Epithelial cell of esophagus (primary cell): ENCODE data around the gene FOXD1.

Source experiments
- DNase-seq: peaks from one replicate; pipeline ENCODE4 v3.0.0; 2010; ENCODE audit warnings: low read depth
- H3K4me3 ChIP-seq: 2 replicates; pipeline ENCODE4 v1.5.1; 2011; ENCODE audit warnings: mild to moderate bottlenecking, low read length, control low read depth
- TF ChIP-seq, protein P1 (sequence below): IDR thresholded peaks from 2 replicates; pipeline ENCODE4 v1.5.1; 2011; ENCODE audit warnings: low read depth, mild to moderate bottlenecking, low read length, control low read depth, inconsistent platforms; ENCODE audit not compliant: insufficient read depth; ENCODE audit errors: missing control alignments

FOXD1 gene

DNA sequence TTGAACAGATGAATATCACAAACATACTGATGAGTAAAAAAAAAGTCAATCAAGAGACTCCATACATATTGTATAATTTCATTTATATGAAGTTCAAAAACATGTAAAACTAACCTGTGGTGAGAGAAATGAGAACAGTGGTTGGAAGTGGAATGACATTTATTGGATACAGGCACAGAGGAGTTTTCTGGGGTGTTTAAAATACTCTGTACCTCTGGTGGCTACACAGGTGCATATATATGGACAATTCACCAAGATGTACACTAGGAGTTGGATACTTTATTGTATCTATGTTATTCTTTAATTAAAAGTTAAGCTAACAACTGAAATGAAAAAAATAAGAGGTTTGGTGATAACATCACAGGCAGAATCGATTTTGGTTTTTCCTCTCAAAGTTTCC is 14.1 kb downstream of the FOXD1 start:
- TF ChIP-seq, protein P1, sequence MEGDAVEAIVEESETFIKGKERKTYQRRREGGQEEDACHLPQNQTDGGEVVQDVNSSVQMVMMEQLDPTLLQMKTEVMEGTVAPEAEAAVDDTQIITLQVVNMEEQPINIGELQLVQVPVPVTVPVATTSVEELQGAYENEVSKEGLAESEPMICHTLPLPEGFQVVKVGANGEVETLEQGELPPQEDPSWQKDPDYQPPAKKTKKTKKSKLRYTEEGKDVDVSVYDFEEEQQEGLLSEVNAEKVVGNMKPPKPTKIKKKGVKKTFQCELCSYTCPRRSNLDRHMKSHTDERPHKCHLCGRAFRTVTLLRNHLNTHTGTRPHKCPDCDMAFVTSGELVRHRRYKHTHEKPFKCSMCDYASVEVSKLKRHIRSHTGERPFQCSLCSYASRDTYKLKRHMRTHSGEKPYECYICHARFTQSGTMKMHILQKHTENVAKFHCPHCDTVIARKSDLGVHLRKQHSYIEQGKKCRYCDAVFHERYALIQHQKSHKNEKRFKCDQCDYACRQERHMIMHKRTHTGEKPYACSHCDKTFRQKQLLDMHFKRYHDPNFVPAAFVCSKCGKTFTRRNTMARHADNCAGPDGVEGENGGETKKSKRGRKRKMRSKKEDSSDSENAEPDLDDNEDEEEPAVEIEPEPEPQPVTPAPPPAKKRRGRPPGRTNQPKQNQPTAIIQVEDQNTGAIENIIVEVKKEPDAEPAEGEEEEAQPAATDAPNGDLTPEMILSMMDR: peak; percentile 9
- DNase-seq: no peak
- H3K4me3 ChIP-seq: no peak overlapping the region

DNA sequence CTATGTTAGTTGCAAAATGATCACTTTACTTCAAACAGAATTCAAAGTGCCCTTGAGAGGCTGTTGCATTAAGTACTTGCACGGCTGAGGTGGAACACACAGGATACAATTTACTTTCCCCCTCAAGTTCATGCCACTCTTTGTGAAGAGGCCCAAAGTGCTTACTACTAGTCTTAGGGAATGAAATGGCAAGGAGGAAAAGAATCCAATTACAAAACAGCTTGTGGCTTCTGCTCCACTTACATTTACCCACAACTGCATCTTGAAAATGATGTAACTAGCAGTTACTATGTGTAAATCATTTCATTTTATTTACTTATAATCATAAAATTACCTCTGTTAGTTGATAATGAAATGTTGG is 14.6 kb downstream of the FOXD1 start:
- no peak overlapping the region for H3K4me3 ChIP-seq
- no peak for DNase-seq
- TF ChIP-seq, protein P1: no peak

DNA sequence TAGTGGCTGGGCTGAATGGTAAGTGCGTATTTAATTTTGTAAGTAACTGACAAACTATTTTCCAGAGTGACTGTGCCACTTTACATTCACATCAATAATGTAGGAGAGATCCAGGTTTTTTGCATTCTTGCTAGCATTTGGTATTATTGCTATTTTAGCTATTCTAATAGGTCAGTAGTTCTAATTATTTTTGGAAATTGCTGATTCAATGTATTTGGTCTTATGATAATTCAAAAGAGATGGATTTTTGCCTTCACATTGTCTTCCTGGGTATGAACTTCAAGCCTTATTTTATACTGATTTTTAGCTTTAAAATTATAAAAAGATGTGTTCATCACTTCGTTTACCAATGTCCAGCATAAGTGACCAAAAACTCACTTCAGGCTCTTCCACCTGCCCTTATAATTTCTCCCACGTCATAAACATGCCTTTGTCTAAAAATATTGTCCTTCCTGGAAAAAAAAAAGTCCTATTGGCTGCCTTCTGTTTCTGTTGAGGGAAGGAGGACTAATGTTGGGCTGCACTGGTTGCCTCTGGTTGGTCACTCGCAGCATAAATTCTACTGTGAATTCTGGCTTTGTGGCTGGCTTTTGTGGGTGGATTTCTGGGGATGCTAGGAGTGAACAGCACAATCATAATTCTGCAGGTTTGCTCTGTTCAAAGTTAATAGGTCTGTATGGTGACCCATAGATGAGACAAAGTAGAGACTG is 15.2 kb downstream of the FOXD1 start:
- no peak for DNase-seq
- TF ChIP-seq, protein P1: no peak
- H3K4me3 ChIP-seq: no peak overlapping the region

DNA sequence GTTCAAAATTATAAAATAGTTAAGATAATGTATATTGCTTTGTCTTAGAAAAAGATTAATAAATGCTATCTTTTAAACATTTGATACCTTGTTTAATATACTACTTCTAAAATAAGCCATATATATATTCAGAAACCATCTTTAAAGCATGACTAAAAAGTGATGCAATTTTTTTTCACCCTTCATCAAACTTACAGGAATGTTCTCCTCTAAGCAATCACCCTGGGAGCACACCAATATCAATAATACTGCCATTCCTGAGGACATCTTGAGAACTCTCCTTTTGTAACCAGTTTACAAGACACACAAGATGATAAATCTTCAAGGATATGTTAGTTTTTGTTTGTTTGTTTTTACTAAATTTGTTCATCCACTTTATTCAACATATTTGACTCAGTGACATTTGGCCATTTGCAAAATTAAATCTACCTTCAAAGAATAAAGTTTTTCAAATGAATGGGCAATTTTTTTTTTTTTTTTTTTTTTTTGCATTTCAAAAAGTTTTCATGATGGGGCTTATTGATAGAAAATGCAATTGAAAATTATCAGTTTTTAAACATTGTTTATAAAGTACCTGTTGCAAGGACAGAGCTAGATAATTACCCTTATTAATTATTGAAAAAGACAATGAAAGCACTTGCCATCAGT is 17.2 kb downstream of the FOXD1 start:
- DNase-seq: no peak
- no peak overlapping the region for H3K4me3 ChIP-seq
- TF ChIP-seq, protein P1: no peak

DNA sequence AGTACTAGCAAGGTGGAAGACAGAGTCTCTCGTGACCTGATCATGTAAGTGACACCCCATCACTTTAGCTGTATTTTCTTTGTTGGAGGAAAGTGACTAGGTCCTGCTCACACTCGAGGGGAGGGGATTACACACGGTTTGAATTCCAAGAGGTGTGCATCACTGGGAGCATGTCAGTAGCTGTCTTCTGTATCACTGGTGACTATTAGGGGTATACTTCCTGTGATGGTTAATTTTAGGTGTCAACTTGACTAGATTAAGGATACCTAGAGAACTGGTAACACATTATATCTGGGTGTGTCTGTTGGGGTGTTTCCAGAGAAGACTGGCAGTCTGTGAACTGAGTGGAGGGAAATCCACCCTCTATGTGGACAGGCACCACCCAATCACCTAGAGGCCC is 22.5 kb downstream of the FOXD1 start:
- TF ChIP-seq, protein P1: no peak
- DNase-seq: peak; percentile 56
- H3K4me3 ChIP-seq: no peak overlapping the region

DNA sequence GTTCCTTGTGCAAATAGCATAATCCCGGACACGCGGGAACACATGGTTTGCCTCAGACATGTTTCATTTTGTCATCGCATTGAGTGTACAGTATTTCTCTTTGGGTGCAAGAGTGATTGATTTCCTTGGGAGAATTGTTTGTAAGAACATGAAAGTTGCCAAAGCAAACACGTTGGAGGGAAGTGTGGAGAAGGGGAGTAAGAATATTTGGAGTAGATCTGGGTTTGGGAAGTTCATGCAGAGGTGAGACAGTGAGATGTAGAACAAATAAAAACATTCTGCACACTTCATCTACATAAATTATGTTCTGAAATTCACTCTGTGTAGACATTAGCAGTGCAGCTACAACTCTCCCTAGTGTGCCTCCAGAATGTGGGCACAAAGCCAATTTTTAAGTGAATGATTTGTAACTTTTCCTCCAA is 24.0 kb downstream of the FOXD1 start:
- DNase-seq: no peak
- H3K4me3 ChIP-seq: no peak overlapping the region
- TF ChIP-seq, protein P1: no peak

DNA sequence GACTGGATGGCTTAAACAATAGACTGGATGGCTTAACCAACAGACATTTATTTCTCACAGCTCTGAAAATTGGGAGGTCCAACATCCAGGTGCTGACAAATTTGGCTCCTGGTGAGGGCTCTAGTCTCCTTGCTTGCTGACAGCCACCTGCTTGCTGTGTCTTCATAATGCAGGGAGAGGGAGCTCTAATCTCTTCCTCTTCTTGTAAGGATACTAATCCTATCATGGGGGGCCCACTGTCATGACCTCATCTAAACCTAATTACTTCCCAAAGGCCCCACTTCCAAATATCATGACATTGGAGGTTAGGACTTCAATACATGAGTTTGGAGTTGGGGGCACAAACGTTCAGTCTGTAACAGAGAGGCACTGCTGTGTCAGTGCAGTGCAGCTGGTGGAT is 26.4 kb downstream of the FOXD1 start:
- DNase-seq: no peak
- TF ChIP-seq, protein P1: no peak
- H3K4me3 ChIP-seq: no peak overlapping the region
